ENCODE data around the gene TXNL1. TPM values are rescaled to one million over a fixed set of nuclear protein-coding genes. Genes with fewer than 3 reads are reported as not detected.

TXNL1 gene
- total and polyA plus RNA-seq, 2 of the 13 experiments (the other 11 are each of a cell fraction or from before 2014, with no cell fraction given), result 41.9 to 73.1 TPM

- TF ChIP-seq ZNF605 (CRISPR knock-in tag; IDR thresholded peaks at IDR 0.05) (0 out of 2 replicates have a peak, but pooled peaks have one; percentile 57), STAT5B (CRISPR knock-in tag; IDR thresholded peaks at IDR 0.05) (no peak), ZC3H4 (CRISPR knock-in tag; IDR thresholded peaks at IDR 0.05; ENCODE audit: borderline replicate concordance) (no peak), ZNF441 (CRISPR knock-in tag; IDR thresholded peaks at IDR 0.05; ENCODE audit: borderline replicate concordance) (0 out of 2 replicates have a peak, but pooled peaks have one; percentile 31), ZNF746 (CRISPR knock-in tag; IDR thresholded peaks at IDR 0.05) (0 out of 2 replicates have a peak, but pooled peaks have one; percentile 13), CCAR2 (optimal IDR thresholded peaks at IDR 0.05; ENCODE audit: low read depth, low read length) (no peak), PTBP1 (IDR thresholded peaks at IDR 0.05; ENCODE audit: low read depth, low read length, poor library complexity, severe bottlenecking) (no peak), ZSCAN12 (CRISPR knock-in tag; IDR thresholded peaks at IDR 0.05) (no peak), DNMT1 (CRISPR knock-in tag; IDR thresholded peaks at IDR 0.05) (no peak; the same call in 1 of the 2 replicates), PRDM4 (CRISPR knock-in tag; IDR thresholded peaks at IDR 0.05; ENCODE audit: borderline replicate concordance) (no peak), SMAD9 (CRISPR knock-in tag; IDR thresholded peaks at IDR 0.05) (0 out of 2 replicates have a peak, but pooled peaks have one; percentile 63), GATAD1 (CRISPR knock-in tag; IDR thresholded peaks at IDR 0.05) (peak; percentile 95), ZFAT (CRISPR knock-in tag; conservative IDR thresholded peaks at IDR 0.05) (no peak), ZNF33B (CRISPR knock-in tag; IDR thresholded peaks at IDR 0.05) (no peak)
- TF ChIP-seq, protein P1, sequence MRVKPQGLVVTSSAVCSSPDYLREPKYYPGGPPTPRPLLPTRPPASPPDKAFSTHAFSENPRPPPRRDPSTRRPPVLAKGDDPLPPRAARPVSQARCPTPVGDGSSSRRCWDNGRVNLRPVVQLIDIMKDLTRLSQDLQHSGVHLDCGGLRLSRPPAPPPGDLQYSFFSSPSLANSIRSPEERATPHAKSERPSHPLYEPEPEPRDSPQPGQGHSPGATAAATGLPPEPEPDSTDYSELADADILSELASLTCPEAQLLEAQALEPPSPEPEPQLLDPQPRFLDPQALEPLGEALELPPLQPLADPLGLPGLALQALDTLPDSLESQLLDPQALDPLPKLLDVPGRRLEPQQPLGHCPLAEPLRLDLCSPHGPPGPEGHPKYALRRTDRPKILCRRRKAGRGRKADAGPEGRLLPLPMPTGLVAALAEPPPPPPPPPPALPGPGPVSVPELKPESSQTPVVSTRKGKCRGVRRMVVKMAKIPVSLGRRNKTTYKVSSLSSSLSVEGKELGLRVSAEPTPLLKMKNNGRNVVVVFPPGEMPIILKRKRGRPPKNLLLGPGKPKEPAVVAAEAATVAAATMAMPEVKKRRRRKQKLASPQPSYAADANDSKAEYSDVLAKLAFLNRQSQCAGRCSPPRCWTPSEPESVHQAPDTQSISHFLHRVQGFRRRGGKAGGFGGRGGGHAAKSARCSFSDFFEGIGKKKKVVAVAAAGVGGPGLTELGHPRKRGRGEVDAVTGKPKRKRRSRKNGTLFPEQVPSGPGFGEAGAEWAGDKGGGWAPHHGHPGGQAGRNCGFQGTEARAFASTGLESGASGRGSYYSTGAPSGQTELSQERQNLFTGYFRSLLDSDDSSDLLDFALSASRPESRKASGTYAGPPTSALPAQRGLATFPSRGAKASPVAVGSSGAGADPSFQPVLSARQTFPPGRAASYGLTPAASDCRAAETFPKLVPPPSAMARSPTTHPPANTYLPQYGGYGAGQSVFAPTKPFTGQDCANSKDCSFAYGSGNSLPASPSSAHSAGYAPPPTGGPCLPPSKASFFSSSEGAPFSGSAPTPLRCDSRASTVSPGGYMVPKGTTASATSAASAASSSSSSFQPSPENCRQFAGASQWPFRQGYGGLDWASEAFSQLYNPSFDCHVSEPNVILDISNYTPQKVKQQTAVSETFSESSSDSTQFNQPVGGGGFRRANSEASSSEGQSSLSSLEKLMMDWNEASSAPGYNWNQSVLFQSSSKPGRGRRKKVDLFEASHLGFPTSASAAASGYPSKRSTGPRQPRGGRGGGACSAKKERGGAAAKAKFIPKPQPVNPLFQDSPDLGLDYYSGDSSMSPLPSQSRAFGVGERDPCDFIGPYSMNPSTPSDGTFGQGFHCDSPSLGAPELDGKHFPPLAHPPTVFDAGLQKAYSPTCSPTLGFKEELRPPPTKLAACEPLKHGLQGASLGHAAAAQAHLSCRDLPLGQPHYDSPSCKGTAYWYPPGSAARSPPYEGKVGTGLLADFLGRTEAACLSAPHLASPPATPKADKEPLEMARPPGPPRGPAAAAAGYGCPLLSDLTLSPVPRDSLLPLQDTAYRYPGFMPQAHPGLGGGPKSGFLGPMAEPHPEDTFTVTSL (CRISPR knock-in tag; IDR thresholded peaks at IDR 0.05; ENCODE audit: borderline replicate concordance), result no peak
- TF ChIP-seq, protein P2, sequence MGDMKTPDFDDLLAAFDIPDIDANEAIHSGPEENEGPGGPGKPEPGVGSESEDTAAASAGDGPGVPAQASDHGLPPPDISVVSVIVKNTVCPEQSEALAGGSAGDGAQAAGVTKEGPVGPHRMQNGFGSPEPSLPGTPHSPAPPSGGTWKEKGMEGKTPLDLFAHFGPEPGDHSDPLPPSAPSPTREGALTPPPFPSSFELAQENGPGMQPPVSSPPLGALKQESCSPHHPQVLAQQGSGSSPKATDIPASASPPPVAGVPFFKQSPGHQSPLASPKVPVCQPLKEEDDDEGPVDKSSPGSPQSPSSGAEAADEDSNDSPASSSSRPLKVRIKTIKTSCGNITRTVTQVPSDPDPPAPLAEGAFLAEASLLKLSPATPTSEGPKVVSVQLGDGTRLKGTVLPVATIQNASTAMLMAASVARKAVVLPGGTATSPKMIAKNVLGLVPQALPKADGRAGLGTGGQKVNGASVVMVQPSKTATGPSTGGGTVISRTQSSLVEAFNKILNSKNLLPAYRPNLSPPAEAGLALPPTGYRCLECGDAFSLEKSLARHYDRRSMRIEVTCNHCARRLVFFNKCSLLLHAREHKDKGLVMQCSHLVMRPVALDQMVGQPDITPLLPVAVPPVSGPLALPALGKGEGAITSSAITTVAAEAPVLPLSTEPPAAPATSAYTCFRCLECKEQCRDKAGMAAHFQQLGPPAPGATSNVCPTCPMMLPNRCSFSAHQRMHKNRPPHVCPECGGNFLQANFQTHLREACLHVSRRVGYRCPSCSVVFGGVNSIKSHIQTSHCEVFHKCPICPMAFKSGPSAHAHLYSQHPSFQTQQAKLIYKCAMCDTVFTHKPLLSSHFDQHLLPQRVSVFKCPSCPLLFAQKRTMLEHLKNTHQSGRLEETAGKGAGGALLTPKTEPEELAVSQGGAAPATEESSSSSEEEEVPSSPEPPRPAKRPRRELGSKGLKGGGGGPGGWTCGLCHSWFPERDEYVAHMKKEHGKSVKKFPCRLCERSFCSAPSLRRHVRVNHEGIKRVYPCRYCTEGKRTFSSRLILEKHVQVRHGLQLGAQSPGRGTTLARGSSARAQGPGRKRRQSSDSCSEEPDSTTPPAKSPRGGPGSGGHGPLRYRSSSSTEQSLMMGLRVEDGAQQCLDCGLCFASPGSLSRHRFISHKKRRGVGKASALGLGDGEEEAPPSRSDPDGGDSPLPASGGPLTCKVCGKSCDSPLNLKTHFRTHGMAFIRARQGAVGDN (CRISPR knock-in tag; IDR thresholded peaks at IDR 0.05), result peak; percentile 81
Observed at GRCh38 chr18:56638232-56639103, at the start of gene TXNL1 (continued).

Measured in HepG2 (cell line).